Activated CD4-positive, alpha-beta T cell treated with anti-CD3 and anti-CD28 coated beads, Interleukin-10, Interleukin-2, amounts not matched to agents 100 ng/mL and 50 ng/mL, durations not matched to agents 16 hours and 8 hours (primary cell): ENCODE data around the gene CXCR4.
"Not testable (repeated sequence)": the region's sequence is repeated elsewhere in the genome, so short reads cannot be mapped to it uniquely, and the experiment has no call there.

Source experiments
- DNase-seq: peaks from one replicate; pipeline ENCODE4 v3.0.0-alpha.2; 2020

Gene CXCR4

DNA sequence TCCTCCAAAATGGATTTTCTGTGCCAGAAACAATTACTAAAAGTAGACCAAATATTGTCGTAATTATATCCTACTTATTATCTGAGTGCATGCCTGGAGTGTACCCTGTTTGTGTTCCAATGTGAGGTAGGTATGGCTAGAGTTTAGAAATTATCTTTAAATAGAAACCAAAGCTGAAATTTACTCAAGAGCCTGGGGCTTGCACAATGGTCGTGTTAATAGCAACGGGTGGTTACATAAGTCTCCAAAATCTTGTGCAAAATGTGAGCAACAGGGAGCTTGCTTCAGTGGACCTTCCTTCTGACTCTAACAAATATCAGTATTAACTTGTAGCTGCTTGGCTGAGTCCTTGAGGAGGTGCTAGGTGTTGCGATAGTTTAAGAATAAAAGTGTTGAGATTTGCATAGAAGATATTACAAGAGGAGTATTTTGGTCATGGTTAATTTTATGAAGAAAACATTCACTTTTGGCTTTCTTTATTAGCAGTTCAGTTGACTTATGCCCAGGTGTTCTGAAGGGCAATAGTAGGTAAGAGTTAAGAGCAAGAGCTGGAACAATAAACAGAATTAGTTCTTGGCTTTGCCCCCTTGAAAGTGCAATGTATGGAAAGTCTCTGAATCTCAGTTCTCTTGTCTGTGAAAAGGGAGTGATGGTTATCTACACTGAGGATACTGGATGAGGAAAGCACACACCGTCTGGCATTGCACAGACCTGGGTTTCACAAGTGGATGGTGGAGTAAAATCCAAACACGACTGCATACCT lies 4.6 kb downstream of the CXCR4 start:
- no peak for DNase-seq

- DNase-seq: no peak
These were observed 5.4 kb downstream of the CXCR4 start for GRCh38 chr2:136112317-136113208.

DNA sequence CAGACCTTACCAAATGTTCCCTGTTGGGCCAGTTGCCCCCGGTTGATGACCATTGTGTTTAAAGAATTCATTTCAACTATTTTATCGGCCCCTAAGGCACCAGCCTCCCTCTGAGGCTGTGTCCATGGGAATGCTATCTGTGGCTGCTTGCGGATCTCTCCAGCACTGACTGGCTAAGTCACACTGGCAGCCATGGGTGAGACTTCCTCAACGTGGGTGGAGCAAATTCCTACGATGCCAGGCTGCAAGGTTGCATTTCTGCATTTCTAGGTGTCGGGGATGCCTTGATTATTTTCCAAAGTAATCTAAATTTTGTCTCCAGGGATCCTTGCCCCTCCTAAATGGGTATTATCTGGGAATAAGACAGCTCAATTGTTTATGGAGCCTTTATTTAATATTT lies 6.2 kb downstream of the CXCR4 start:
- DNase-seq: no peak

DNA sequence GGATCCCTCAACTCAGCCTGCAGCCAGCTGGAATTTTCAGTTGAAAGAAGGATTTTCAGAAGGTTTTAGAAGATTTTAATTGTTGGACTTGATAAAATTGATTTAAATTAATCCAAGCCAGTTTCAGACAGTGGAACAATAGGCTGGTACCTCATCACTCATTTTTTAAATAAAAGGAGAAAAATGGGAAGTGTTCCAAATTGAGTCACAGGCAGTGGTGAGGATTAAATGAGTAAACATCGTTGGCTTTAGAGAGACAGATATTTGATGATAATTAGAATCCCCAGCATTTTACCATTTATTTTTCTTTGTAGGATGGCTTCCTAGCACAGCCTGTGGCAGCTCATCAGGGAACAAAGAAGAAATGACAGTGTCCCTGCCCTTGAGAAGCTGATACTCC lies 7.4 kb downstream of the CXCR4 start:
- DNase-seq: no peak

GRCh38 chr2:136108463-136108862 lies 9.5 kb downstream of the CXCR4 start:
- no peak for DNase-seq

GRCh38 chr2:136107051-136108033 lies 10.6 kb downstream of the CXCR4 start:
- DNase-seq: no peak

- no peak for DNase-seq
These were observed 11.4 kb downstream of the CXCR4 start for GRCh38 chr2:136106505-136106904.

- DNase-seq: no peak
These were observed 13.0 kb downstream of the CXCR4 start for GRCh38 chr2:136104977-136105376.

GRCh38 chr2:136101042-136101441 lies 16.9 kb downstream of the CXCR4 start:
- peak; percentile 59 for DNase-seq

DNA sequence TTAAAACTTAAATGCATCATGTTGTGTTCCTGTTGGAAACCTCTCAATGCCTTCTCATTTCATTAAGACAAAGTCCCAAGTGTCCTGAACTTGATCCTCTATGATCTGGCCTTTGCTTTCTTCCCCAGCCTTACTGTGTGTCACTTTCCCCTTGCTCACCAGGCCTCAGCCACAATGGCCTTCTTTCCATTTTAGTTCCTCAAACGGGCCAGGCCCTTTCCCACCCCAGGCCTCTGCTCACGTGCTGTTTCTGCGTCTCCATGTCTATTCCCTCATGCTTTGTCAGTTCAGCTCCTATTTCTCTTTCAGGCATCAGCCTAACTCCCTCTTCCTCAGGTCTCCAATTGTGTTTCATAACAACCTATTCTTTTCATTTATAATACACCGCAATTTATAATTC lies 19.5 kb downstream of the CXCR4 start:
- no peak for DNase-seq

- no peak for DNase-seq
These were observed 24.4 kb downstream of the CXCR4 start for GRCh38 chr2:136093583-136093982.

DNA sequence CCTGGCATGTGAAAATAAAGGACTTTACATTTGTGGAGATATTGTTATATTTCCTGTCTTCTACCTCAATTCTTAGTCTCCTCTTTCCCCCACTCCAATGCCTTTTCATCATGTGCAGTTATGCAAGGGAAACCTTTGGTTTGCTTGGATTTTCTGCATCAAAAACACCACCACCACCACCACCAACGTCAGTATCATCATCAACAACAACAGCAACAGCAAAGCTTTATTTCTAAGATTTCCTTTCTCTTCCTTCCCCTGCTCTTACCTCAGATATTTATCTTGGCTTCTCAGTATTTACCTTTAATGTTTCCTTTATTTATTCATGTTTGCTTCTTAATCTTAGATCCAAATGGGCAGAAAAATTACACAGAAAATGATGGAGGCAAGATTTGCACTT lies 26.1 kb downstream of the CXCR4 start:
- DNase-seq: no peak

- not testable (repeated sequence) for DNase-seq
These were observed 30.0 kb downstream of the CXCR4 start for GRCh38 chr2:136087901-136088460.

- no peak for DNase-seq
These were observed 31.5 kb downstream of the CXCR4 start for GRCh38 chr2:136086253-136087016.

GRCh38 chr2:136085453-136086209 lies 32.3 kb downstream of the CXCR4 start:
- DNase-seq: no peak

DNA sequence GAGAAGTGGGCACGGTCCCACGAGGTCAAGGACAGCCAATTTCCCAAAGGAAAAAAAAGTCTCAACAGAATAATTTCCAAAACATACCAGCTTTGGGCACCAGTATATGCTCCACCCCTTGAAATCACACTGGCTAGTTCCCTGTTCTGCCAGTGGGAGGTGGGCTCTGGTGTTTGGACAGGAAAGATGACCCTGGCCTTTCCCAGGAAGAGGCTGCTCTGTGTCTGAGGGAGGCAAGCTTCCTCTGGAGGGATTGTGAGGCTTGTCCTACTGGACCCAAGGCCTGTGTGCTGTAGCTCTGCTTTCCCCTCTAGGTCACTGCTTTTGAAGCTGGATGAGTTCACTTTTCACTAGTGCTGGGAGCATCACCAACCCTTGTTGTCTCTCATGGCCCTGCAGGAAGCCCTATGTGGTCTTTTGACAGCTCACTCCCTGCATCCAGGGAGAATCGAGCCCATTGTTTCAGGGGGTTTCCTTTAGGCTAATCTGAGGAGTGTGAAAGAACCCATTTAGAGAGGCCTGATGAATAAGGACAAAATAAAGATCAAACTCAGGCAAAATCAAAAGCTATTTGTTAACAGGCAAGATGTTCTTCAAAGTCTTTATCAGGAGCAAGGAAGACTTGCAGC lies 36.3 kb downstream of the CXCR4 start:
- no peak for DNase-seq

DNA sequence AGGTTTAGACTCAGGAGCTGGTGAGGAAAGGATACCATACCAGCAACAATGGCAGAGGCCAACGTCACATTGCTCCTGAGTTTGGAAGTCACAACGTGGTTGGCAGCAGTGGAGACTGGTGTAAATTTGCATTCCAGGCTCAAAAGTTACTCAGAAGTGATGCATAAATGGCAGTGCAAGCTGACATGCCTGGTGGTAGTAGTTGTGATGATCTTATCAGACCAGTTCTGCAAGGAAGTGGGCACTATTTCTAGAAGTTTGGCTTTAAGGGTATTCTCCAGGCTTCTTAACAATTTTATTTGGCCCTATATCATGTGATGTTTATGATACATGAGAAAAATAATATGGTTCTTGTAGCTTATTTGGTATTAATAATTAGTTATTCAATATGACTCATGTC lies 37.8 kb downstream of the CXCR4 start:
- DNase-seq: no peak

DNA sequence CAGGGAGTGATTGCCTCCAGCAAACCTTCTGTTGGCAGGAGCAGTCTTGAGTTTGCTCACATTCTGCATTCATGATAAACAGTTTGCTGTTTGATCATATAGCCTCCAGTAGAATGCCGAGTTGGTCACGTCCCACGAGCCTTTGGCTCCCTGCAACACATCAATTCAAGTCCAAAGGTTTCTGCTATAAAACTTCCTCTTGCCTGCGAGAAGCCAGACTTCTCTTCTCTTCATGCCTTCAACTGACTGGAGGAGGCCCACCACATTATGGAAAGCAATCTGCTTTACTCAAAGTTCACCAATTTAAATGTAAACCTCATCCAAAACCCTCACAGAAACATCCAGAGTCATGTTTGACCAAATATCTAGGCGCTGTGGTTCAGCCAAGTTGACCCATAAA lies 40.8 kb downstream of the CXCR4 start:
- no peak for DNase-seq

DNA sequence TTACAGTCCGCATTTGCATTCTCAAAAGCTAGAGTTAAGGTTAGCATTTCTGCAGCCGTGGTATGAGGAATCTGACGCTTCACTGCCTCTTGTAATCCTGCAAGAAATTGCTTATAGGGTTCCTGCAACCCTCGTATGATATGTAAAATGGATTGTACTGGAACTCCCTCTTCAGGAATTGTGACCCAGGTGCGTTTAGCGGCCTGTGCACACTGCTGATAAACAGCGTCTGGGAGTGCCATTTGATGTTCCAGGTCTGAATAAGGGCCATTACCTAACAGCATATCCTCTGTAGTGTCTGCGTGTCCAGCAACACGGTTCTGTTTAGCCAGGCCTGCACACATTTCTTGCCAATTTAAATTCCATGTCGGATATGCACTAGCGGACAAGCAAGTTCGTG lies 42.5 kb downstream of the CXCR4 start:
- no peak for DNase-seq

GRCh38 chr2:136072621-136073020 lies 45.3 kb downstream of the CXCR4 start:
- DNase-seq: no peak

GRCh38 chr2:136071887-136072286 lies 46.1 kb downstream of the CXCR4 start:
- DNase-seq: not testable (repeated sequence)
